GM19324 (cell line): Measurements from ENCODE around the gene APRT.
"Not testable (repeated sequence)": the region's sequence is repeated elsewhere in the genome, so short reads cannot be mapped to it uniquely, and the experiment has no call there.

Experiments
- ATAC-seq: cut with Tn5 transposase; IDR thresholded peaks from one replicate; pipeline ENCODE4 v1.9.1; 2021; ENCODE audit warnings: mild to moderate bottlenecking, moderate library complexity; ENCODE audit not compliant: unreplicated experiment, low FRiP score

APRT gene

GRCh38 chr16:88824256-88825077 lies 12.7 kb upstream of the APRT start:
- ATAC-seq = no peak

GRCh38 chr16:88823646-88824045 lies 11.9 kb upstream of the APRT start:
- ATAC-seq = not testable (repeated sequence)

- ATAC-seq = no peak
Observed at GRCh38 chr16:88822281-88823040, 10.7 kb upstream of the APRT start.

DNA sequence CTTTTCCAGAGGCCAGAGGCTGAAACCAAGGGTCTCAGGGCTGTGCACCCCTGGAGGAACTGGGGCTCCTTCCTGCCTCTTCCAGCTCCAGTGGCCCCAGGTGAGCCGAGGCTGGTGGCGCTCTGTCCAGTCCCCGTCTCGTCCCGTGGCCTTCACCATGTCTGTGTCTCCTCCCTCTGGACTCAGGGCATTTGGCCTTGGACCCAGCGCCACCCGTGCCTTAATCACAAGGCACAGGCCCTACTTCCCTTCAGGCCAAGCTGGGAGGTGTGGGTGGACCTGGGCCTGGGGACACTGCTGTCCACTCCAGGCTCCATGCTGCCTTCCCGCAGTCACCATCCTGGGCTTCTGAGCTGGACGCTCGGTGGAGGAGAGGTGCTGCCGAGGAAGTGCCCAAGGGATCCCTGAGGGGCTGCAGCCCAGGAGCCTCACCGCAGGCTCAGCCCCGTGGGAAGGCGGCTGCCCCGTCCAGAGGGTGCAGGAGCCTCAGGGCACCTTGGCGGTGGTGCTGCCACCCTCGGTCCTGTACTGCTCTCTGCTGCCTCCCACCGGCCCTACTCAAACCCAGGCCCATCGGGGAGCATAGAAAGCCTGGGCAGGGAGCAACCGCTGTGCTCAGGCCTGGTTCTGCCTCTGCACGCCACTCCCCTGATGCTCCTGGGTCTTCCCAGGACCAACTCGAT lies 9.6 kb upstream of the APRT start:
- no peak for ATAC-seq

- no peak for ATAC-seq
Observed at GRCh38 chr16:88820385-88821025, 8.8 kb upstream of the APRT start.

DNA sequence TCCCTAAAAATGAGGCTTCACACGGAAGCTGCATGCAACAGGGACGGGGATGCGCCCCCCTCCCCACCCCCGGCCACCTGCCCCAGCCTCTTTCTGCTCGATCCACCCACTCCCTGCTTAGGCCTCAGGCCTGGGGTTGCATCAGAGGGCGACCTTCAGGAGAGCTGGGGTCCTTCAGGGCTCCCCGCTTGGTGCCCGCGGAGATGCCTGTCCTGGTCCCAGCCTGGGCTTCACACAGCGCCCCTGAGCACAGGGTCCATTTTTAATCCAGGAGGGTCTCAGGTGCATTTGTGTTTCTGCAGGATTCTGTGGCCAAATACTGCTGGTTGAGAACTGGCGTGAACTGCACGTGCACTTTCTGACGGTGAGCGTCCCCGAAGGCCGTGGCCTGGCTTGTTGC lies 7.4 kb upstream of the APRT start:
- no peak for ATAC-seq

GRCh38 chr16:88818575-88818874 lies 6.8 kb upstream of the APRT start:
- no peak for ATAC-seq

DNA sequence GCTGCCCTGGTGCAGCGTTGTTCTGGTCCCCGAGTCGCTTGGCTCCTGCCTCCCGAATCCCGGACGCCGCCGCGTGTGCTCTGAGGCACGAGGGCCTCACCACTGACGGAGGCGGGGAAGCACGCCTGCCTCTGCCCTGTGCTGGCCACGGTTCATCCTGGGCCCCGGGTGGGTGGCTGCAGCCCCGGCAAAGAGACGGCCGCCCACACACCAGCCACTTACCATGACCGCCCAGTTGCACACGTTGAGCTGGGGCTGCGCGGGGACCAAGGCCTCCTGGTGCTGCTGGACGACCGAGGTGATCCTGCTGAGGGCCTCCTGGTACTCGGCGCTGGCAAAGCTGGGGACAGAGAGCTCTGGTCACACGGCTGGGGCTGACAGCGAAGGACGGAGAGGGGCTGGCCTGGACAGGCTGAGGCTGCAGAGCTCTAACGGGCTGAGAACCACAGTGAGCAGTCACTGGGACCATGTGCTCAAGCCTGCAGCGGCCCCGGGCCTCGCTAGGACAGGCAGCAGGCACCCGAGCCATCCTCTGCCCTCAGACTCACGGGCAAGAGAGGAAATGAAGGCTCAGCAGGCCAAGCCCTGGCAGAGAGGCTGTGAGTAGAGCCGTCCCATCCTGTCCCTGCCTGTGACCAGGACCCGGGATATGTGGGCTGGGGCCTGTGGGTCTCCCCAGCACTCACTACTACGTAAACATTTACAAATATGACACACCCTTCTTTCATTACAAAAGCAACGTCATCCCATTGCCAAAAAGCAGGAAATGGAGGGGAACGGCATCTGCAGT lies 6.3 kb upstream of the APRT start:
- ATAC-seq = no peak

DNA sequence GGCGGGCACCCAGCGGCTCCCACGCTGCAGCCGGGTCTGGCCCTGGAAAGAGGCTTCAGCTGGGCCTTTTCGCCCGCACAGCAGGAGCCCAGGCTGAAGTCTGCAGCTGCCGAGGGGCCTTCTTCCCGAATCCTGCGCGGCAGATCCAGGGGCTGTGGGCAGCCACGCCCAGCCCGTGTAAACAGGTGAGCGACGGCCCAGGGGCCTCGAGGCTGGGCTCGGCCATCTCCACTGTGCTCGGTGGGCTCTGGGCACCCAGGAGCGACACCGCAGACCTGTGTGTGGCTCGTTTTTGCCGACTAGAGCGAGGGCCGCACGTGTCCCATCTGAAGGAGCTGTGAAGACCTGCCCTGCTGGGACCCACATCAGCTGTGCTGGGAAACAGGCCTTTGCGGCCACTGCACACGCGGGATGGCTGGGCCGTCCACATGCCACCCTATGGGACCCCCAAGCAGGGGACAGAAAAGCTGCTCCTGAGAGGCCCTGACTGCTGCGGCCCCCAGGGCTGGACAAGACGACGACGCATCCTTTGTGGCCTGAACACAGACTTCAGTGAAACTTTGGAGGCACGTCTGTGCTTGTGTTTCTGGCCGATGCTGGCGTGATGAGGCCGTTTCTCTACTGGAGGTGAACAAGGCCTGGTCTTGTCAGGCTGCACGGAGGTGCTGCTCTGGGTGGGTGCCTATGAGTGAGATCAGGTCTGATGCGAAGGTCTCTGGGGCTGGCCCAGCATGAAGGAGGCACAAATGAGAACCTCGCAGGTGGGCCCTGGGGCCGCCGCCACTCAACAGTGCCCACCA lies 5.2 kb upstream of the APRT start:
- ATAC-seq = no peak

DNA sequence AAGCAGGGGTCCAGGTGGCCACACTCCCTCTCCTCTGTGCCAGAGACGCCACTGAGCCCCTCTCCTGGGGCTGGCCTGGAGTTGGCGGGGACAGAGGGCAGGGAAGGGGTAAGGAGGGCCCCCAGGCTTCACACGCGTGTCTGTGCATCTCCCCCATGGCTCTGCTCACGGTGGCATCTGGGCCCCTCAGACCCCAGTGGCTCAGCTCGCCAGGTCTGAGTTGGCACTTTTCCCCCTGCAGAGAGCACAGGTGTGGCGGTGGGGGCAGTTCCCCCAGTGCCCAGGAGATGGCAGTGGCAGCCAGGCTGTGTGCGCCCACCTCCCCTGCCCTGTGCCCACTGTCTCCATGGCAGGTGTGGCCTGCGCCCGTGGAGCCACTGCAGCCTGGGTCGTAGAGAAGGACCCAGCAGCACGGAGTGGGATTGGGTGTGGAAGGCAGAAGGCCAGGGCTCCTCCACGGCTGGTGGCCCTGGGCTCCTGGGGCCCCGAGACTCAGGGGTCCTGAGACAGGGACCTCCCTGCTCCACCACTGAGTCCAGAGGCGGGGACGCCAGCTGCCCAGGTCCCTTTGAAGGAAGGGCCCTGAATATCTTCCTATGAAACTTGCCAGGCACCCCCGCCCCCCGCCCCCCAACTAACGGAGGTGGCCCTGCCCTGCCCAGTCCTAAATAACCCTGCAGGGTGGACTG lies 4.3 kb upstream of the APRT start:
- ATAC-seq = no peak

GRCh38 chr16:88815227-88815626 lies 3.5 kb upstream of the APRT start:
- no peak for ATAC-seq

GRCh38 chr16:88814144-88814502 lies 2.4 kb upstream of the APRT start:
- no peak for ATAC-seq

DNA sequence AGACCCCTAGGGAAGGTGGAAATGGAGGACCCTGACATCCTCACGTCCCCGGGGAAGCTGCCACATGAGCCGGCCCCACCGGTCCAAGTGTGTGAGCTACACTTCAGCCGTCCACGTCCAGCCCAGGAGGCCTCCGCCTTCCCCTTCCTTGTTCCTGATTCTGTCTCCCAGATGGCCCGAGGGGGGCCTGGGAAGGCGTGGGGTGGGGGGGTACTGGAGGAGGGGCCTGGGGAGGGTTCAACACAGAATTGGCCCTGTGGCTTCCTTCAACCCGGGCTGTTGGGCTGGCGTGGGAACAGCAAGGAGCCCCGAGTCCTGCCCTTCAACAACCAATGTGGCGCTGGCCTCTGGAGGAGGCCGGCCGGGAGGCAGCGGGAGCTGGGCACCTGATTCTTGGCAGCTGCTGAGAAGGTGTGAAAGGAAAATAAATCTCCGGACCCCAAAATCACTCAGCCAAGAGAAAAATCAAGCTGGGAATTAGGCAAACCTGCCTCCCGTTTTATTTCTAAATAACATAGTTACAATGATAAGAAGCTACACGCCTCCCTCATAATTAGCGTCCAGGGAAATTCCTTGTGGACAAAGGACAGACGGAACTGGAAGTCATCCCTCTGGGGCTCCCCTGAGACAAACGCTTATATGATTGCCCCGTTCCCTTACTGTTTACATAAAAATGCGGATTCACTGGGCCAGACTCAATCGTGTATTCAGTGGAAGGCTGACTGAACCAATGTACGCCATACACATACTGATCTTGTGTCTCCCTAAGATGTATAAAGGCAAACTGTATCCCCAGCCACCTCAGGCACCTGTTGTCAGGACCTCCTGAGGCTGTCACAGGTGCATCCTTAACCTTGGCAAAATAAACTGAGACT lies 1.8 kb upstream of the APRT start:
- ATAC-seq = no peak

- ATAC-seq = no peak
Observed at GRCh38 chr16:88812513-88813268, 963 bp upstream of the APRT start.

GRCh38 chr16:88810912-88811768 lies 588 bp downstream of the APRT start:
- ATAC-seq = peak; percentile 50

DNA sequence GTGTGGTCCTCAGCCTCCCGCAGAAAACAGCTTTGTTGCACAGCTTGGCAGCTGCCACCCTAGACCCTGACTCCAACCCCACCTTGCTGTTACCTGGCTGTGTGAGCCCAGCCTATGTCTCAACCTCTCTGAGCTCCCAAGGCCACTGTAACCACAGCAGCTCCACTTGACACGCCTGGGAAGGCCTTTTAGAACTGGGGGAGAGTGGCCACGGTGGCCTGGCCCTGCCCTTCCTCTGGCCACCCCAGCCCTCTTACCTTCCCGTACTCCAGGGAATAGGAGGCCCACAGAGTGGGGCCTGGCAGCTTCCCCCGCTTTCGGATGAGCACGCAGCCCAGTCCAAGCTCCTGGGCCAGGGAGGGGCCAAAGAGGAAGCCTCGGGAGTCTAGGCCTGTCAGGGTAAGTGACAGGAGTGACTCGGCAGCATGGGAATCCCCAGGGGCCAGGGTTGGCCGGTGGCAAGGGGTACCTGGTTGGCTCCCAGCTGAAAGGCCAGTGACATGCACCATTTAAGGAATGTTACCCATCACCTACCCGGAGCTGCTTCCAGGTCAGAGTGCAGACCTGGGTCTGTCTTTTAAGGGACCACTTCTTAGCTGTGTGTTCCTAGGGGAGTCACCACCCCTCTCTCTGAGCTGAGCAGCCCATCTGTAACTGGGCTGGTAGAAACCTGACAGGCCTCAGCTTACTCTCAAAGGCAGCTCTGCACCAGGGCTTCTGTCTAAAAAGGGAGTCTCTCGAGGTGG lies 1.4 kb downstream of the APRT start:
- no peak for ATAC-seq
